ENCODE data around the gene BSND.

Gene BSND

DNA sequence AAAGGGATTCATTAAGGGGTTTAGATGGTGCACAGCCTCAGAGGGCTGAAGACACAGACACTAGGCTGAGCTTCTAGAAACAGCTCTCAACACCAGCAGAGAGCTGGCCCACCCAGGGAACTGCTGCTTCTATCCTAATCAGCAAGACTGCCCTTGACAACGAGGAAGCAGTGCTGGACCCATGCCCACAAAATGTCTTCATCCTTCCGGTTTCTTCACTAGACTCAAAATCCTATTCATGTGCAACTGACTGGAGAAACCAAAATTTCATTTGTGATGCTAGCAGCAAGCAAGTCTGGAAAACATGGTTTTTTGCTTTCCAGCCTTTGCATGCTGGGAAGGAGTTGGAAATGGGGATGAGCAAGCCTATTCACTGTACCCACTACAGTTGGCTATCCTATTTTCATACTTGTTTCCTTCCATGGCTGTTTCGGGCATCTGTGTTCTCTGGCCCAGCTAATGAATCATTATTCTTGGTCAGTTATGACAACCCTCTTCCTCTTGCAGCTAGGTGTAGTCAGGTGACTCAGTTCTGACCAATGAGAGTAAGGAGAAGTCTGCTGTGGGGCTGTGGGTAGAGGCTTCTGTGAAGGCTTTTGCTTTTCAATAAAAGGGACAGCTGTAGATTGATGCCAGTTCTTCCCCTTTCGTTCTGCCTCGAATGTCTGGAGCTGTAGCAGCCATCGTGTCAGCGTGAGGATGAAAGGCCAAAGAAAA is 33.0 kb upstream of the BSND start:
- ATAC-seq = peak; percentile 51
- TF ChIP-seq OSR1 (CRISPR knock-in tag; IDR thresholded peaks at IDR 0.05) (no peak), BACH2 (CRISPR knock-in tag; IDR thresholded peaks at IDR 0.05; ENCODE audit: borderline replicate concordance) (no peak), SNAI2 (CRISPR knock-in tag; IDR thresholded peaks at IDR 0.05) (no peak), ISL1 (CRISPR knock-in tag; IDR thresholded peaks at IDR 0.05) (no peak)
- TF ChIP-seq, protein P1, sequence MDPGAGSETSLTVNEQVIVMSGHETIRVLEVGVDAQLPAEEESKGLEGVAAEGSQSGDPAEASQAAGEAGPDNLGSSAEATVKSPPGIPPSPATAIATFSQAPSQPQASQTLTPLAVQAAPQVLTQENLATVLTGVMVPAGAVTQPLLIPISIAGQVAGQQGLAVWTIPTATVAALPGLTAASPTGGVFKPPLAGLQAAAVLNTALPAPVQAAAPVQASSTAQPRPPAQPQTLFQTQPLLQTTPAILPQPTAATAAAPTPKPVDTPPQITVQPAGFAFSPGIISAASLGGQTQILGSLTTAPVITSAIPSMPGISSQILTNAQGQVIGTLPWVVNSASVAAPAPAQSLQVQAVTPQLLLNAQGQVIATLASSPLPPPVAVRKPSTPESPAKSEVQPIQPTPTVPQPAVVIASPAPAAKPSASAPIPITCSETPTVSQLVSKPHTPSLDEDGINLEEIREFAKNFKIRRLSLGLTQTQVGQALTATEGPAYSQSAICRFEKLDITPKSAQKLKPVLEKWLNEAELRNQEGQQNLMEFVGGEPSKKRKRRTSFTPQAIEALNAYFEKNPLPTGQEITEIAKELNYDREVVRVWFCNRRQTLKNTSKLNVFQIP (CRISPR knock-in tag; IDR thresholded peaks at IDR 0.05; ENCODE audit: borderline replicate concordance, low read depth) = no peak
- TF ChIP-seq, protein P2, sequence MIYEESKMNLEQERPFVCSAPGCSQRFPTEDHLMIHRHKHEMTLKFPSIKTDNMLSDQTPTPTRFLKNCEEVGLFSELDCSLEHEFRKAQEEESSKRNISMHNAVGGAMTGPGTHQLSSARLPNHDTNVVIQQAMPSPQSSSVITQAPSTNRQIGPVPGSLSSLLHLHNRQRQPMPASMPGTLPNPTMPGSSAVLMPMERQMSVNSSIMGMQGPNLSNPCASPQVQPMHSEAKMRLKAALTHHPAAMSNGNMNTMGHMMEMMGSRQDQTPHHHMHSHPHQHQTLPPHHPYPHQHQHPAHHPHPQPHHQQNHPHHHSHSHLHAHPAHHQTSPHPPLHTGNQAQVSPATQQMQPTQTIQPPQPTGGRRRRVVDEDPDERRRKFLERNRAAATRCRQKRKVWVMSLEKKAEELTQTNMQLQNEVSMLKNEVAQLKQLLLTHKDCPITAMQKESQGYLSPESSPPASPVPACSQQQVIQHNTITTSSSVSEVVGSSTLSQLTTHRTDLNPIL (CRISPR knock-in tag; IDR thresholded peaks at IDR 0.05; ENCODE audit: low read depth) = no peak

DNA sequence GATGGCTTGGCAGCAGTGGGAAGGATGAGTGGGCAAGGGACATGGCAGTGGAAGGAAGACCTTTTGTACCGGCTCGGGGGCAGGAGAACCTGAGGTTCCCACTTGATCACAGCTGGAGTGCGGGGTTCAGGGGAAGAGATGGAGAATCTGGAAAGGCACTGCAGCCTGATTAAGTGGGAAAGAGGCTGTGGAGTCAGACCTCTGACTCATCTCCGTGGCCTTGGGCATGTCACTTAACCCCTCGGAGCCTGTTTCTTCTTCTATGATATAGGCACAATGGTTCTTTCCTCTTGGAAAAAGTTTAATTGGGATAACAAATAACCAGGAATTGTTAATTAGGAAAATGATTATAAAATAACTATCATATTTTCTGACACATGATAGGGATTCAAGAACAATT is 31.4 kb upstream of the BSND start:
- ATAC-seq = no peak
- TF ChIP-seq, protein P2 (CRISPR knock-in tag; IDR thresholded peaks at IDR 0.05; ENCODE audit: low read depth) = no peak
- TF ChIP-seq TOX (CRISPR knock-in tag; IDR thresholded peaks at IDR 0.05; ENCODE audit: borderline replicate concordance) (no peak), PPARA (CRISPR knock-in tag; IDR thresholded peaks at IDR 0.05; ENCODE audit: borderline replicate concordance) (no peak), ISL1 (CRISPR knock-in tag; IDR thresholded peaks at IDR 0.05) (no peak), OSR1 (CRISPR knock-in tag; IDR thresholded peaks at IDR 0.05) (no peak), ARNTL (CRISPR knock-in tag; IDR thresholded peaks at IDR 0.05; ENCODE audit: borderline replicate concordance, low read depth) (no peak), ZC3H10 (CRISPR knock-in tag; IDR thresholded peaks at IDR 0.05) (no peak), GLIS3 (CRISPR knock-in tag; IDR thresholded peaks at IDR 0.05) (no peak)
- TF ChIP-seq, protein P3, sequence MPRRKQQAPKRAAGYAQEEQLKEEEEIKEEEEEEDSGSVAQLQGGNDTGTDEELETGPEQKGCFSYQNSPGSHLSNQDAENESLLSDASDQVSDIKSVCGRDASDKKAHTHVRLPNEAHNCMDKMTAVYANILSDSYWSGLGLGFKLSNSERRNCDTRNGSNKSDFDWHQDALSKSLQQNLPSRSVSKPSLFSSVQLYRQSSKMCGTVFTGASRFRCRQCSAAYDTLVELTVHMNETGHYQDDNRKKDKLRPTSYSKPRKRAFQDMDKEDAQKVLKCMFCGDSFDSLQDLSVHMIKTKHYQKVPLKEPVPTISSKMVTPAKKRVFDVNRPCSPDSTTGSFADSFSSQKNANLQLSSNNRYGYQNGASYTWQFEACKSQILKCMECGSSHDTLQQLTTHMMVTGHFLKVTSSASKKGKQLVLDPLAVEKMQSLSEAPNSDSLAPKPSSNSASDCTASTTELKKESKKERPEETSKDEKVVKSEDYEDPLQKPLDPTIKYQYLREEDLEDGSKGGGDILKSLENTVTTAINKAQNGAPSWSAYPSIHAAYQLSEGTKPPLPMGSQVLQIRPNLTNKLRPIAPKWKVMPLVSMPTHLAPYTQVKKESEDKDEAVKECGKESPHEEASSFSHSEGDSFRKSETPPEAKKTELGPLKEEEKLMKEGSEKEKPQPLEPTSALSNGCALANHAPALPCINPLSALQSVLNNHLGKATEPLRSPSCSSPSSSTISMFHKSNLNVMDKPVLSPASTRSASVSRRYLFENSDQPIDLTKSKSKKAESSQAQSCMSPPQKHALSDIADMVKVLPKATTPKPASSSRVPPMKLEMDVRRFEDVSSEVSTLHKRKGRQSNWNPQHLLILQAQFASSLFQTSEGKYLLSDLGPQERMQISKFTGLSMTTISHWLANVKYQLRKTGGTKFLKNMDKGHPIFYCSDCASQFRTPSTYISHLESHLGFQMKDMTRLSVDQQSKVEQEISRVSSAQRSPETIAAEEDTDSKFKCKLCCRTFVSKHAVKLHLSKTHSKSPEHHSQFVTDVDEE (CRISPR knock-in tag; IDR thresholded peaks at IDR 0.05) = no peak
- TF ChIP-seq, protein P4, sequence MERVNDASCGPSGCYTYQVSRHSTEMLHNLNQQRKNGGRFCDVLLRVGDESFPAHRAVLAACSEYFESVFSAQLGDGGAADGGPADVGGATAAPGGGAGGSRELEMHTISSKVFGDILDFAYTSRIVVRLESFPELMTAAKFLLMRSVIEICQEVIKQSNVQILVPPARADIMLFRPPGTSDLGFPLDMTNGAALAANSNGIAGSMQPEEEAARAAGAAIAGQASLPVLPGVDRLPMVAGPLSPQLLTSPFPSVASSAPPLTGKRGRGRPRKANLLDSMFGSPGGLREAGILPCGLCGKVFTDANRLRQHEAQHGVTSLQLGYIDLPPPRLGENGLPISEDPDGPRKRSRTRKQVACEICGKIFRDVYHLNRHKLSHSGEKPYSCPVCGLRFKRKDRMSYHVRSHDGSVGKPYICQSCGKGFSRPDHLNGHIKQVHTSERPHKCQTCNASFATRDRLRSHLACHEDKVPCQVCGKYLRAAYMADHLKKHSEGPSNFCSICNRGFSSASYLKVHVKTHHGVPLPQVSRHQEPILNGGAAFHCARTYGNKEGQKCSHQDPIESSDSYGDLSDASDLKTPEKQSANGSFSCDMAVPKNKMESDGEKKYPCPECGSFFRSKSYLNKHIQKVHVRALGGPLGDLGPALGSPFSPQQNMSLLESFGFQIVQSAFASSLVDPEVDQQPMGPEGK (CRISPR knock-in tag; IDR thresholded peaks at IDR 0.05; ENCODE audit: borderline replicate concordance) = no peak

DNA sequence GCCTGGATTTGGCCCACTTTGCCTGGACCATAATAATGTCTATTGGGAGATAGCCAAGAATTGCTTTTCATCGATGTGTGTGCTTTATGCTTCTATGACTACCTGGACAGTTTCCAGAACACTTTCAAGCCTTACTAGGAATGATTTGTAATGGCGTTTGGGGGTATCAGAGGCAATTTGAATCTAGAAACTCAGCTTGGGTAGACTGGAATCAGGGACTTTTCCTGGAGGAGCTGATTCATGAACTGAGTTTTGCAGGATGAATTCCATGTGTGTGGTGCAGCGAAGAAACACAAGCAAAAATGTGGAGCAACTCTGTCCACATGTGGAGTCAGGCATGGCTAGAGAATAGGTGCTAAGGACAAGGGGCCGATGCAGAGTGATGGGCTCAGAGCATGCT is 30.2 kb upstream of the BSND start:
- no peak for ATAC-seq
- TF ChIP-seq ESRRG (CRISPR knock-in tag; IDR thresholded peaks at IDR 0.05) (no peak), CSDC2 (CRISPR knock-in tag; IDR thresholded peaks at IDR 0.05) (no peak), ZNF565 (CRISPR knock-in tag; conservative IDR thresholded peaks at IDR 0.05; ENCODE audit: low read depth) (no peak), OSR1 (CRISPR knock-in tag; IDR thresholded peaks at IDR 0.05) (no peak), TOX (CRISPR knock-in tag; IDR thresholded peaks at IDR 0.05; ENCODE audit: borderline replicate concordance) (no peak), ZFP30 (CRISPR knock-in tag; IDR thresholded peaks at IDR 0.05) (no peak), TCF4 (CRISPR knock-in tag; IDR thresholded peaks at IDR 0.05; ENCODE audit: borderline replicate concordance) (no peak), GLIS3 (CRISPR knock-in tag; IDR thresholded peaks at IDR 0.05) (no peak), ARNTL (CRISPR knock-in tag; IDR thresholded peaks at IDR 0.05; ENCODE audit: borderline replicate concordance, low read depth) (no peak), PPARA (CRISPR knock-in tag; IDR thresholded peaks at IDR 0.05; ENCODE audit: borderline replicate concordance) (no peak), BACH2 (CRISPR knock-in tag; IDR thresholded peaks at IDR 0.05; ENCODE audit: borderline replicate concordance) (no peak), ZFP3 (CRISPR knock-in tag; IDR thresholded peaks at IDR 0.05) (no peak), SNAI2 (CRISPR knock-in tag; IDR thresholded peaks at IDR 0.05) (no peak), ZNF70 (CRISPR knock-in tag; IDR thresholded peaks at IDR 0.05) (no peak), RARB (CRISPR knock-in tag; IDR thresholded peaks at IDR 0.05) (no peak), ZNF8 (CRISPR knock-in tag; IDR thresholded peaks at IDR 0.05) (no peak)
- TF ChIP-seq, protein P2 (CRISPR knock-in tag; IDR thresholded peaks at IDR 0.05; ENCODE audit: low read depth) = no peak
- TF ChIP-seq, protein P4 (CRISPR knock-in tag; IDR thresholded peaks at IDR 0.05; ENCODE audit: borderline replicate concordance) = no peak
- TF ChIP-seq, protein P1 (CRISPR knock-in tag; IDR thresholded peaks at IDR 0.05; ENCODE audit: borderline replicate concordance, low read depth) = no peak
